HepG2 (cell line): ENCODE data around the gene SLAMF9. TPM values are rescaled to one million over a fixed set of nuclear protein-coding genes. Genes with fewer than 3 reads are reported as not detected.

Experiments
- KDM3A ChIP-seq: IDR thresholded peaks from 2 replicates; pipeline ENCODE4 v1.6.1; 2018; ENCODE audit warnings: low read depth, missing compliant biosample characterization
- NR2C2 ChIP-seq: sonication (generic); formaldehyde crosslinking; IDR thresholded peaks from 2 replicates; pipeline ENCODE4 v1.4.0; 2020; ENCODE audit warnings: missing genetic modification reagents, mild to moderate bottlenecking, moderate library complexity, borderline replicate concordance
- NRL ChIP-seq: sonication (generic); formaldehyde crosslinking; IDR thresholded peaks from 2 replicates; pipeline ENCODE4 v1.5.0; 2020; ENCODE audit warnings: missing genetic modification reagents, mild to moderate bottlenecking, moderate library complexity, borderline replicate concordance
- PLRG1 ChIP-seq: fragments of 450-650 bp; conservative IDR thresholded peaks from 2 replicates; pipeline ENCODE4 v1.6.1; 2016
- SIN3B ChIP-seq: fragments of 150-350 bp; IDR thresholded peaks from 2 replicates; pipeline ENCODE4 v1.6.1; 2014; ENCODE audit warnings: low read length
- SOX13 ChIP-seq, 3 experiments: fragments of 450-650 bp in 1 of 3; sonication (generic) in 1 of 3; formaldehyde crosslinking in 1 of 3; IDR thresholded peaks in 2 of 3; conservative IDR thresholded peaks in 1 of 3; 2 replicates each; pipeline versions ENCODE4 v1.5.0 to v1.6.1; 2016 to 2020; ENCODE audit warnings: antibody characterized with exemption in 1 of 3, mild to moderate bottlenecking in 1 of 3, missing compliant biosample characterization in 1 of 3, missing genetic modification reagents in 1 of 3, moderate library complexity in 1 of 3
- THRA ChIP-seq: sonication (generic); formaldehyde crosslinking; IDR thresholded peaks from 2 replicates; pipeline ENCODE4 v1.4.0; 2020; ENCODE audit warnings: missing genetic modification reagents, borderline replicate concordance
- ZNF281 ChIP-seq: sonication (generic); formaldehyde crosslinking; IDR thresholded peaks from 2 replicates; pipeline ENCODE4 v1.4.0; 2020; ENCODE audit warnings: missing genetic modification reagents, borderline replicate concordance
- polyA plus RNA-seq, 8 experiments: library from polyadenylated mRNA; depleted of rRNA in 3 of 8; stranded (reverse) in 7 of 8; unstranded in 1 of 8; fragments of >200 nt; fragmentation: Illumina TruSeq in 4 of 8; extraction: Trizol in 4 of 8; gene quantifications; 2 replicates each; pipeline versions ENCODE4 v1.2.1 to v1.2.3, GENCODE V29; 2011 to 2016; ENCODE audit warnings: low read depth in 4 of 8, missing spikeins in 1 of 8, mixed read lengths in 1 of 8; ENCODE audit not compliant: insufficient read depth in 1 of 8
- total RNA-seq, 5 experiments: library from RNA; depleted of rRNA; stranded (reverse); fragments of >200 nt; fragmentation: Illumina TruSeq; extraction: Trizol; gene quantifications; 2 replicates each; pipeline ENCODE4 v1.2.3, GENCODE V29; 2016; ENCODE audit warnings: low read depth in 1 of 5
- TF ChIP-seq, protein P1 (sequence below), 2 experiments: sonication (generic) in 1 of 2; formaldehyde crosslinking in 1 of 2; IDR thresholded peaks; 2 replicates each; pipeline versions ENCODE4 v1.6.1 to v1.9.0; 2014 to 2022; ENCODE audit warnings: antibody characterized with exemption in 1 of 2, borderline replicate concordance in 1 of 2, inconsistent platforms in 1 of 2, low read depth in 1 of 2, missing genetic modification reagents in 1 of 2
- TF ChIP-seq, protein P2 (sequence below): sonication (generic); formaldehyde crosslinking; conservative IDR thresholded peaks from 2 replicates; pipeline ENCODE4 v1.8.0; 2022; ENCODE audit warnings: mild to moderate bottlenecking, moderate library complexity, missing genetic modification reagents
- TF ChIP-seq, protein P3 (sequence below): IDR thresholded peaks from 2 replicates; pipeline ENCODE4 v1.6.1; 2012; ENCODE audit warnings: inconsistent platforms

Gene SLAMF9
- total and polyA plus RNA-seq, 2 of the 13 experiments (the other 11 are each of a cell fraction or from before 2014, with no cell fraction given), result 0.82 TPM; not detected in 1

DNA sequence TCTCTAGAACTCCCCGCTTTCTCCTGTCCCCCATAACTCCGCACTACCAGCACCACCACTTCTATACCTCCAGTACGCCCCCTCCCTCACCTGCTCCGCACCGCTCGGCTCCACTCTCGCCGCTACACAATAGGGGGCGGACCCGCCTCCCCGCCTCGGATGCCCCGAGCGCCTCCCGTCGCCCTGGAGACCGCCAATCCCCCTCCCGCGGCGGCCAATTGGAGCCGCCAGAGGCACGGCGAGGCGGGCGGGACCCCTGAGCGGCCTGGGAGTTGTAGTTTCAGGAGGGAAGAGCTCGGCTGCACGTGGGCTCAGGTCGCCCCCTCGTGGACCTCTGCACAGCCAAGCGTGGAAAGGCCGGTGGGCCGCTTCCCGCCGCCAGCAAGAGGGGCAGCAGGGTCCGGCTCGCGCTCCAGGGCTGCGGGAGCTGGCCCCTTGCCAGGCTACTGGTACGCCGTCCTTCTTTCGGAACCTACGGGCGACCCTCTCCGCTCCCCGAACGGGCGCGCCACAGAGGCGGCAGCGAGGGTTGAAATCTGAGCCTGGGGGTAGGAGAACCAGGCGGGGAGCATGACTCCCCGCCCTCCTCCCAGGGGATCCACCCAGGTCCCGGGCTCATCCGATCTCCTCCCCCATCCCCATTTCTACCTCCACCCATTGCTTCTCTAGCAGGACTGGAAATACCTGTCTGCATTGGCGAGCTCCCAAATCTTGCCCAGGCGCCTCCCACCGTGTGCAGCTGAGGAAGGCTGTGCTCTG, 8.4 kb downstream of the SLAMF9 start, which contains the start of gene IGSF9 (continued):
- TF ChIP-seq, protein P1, sequence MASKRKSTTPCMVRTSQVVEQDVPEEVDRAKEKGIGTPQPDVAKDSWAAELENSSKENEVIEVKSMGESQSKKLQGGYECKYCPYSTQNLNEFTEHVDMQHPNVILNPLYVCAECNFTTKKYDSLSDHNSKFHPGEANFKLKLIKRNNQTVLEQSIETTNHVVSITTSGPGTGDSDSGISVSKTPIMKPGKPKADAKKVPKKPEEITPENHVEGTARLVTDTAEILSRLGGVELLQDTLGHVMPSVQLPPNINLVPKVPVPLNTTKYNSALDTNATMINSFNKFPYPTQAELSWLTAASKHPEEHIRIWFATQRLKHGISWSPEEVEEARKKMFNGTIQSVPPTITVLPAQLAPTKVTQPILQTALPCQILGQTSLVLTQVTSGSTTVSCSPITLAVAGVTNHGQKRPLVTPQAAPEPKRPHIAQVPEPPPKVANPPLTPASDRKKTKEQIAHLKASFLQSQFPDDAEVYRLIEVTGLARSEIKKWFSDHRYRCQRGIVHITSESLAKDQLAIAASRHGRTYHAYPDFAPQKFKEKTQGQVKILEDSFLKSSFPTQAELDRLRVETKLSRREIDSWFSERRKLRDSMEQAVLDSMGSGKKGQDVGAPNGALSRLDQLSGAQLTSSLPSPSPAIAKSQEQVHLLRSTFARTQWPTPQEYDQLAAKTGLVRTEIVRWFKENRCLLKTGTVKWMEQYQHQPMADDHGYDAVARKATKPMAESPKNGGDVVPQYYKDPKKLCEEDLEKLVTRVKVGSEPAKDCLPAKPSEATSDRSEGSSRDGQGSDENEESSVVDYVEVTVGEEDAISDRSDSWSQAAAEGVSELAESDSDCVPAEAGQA (IDR thresholded peaks at IDR 0.05; ENCODE audit: low read depth), result no peak
- TF ChIP-seq, protein P1 (CRISPR knock-in tag; IDR thresholded peaks at IDR 0.05; ENCODE audit: borderline replicate concordance), result no peak
- TF ChIP-seq NR2C2 (CRISPR knock-in tag), result no peak
- TF ChIP-seq SIN3B, result no peak
- no peak for TF ChIP-seq NRL (CRISPR knock-in tag)
- TF ChIP-seq, protein P2, sequence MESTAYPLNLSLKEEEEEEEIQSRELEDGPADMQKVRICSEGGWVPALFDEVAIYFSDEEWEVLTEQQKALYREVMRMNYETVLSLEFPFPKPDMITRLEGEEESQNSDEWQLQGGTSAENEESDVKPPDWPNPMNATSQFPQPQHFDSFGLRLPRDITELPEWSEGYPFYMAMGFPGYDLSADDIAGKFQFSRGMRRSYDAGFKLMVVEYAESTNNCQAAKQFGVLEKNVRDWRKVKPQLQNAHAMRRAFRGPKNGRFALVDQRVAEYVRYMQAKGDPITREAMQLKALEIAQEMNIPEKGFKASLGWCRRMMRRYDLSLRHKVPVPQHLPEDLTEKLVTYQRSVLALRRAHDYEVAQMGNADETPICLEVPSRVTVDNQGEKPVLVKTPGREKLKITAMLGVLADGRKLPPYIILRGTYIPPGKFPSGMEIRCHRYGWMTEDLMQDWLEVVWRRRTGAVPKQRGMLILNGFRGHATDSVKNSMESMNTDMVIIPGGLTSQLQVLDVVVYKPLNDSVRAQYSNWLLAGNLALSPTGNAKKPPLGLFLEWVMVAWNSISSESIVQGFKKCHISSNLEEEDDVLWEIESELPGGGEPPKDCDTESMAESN (CRISPR knock-in tag), result peak; percentile 54; the same call in 1 of the 2 replicates
- TF ChIP-seq PLRG1, result no peak
- TF ChIP-seq ZNF281, result no peak
- TF ChIP-seq KDM3A (CRISPR knock-in tag), result 0 out of 2 replicates have a peak, but pooled peaks have one; percentile 39
- no peak for TF ChIP-seq SOX13 (IDR thresholded peaks at IDR 0.05)
- TF ChIP-seq SOX13 (CRISPR knock-in tag; conservative IDR thresholded peaks at IDR 0.05 in 1 of 2, IDR thresholded peaks at IDR 0.05 in 1 of 2), result peak in 1 of 2 experiments; percentile 24; a peak in 1 of 4 replicates
- TF ChIP-seq THRA (CRISPR knock-in tag), result no peak
- TF ChIP-seq, protein P3, sequence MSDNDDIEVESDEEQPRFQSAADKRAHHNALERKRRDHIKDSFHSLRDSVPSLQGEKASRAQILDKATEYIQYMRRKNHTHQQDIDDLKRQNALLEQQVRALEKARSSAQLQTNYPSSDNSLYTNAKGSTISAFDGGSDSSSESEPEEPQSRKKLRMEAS, result peak; percentile 74
